NCI-H2227 (cell line): ENCODE measurements around the gene CSF1R.
"Not testable (repeated sequence)": the region's sequence is repeated elsewhere in the genome, so short reads cannot be mapped to it uniquely, and the experiment has no call there.

Source experiments
- DNase-seq: peaks from one replicate; lab custom pipeline; 2025; ENCODE audit not compliant: unreplicated experiment; lab: John Stamatoyannopoulos, UW

The CSF1R gene

GRCh38 chr5:150056075-150056443 lies 30.3 kb downstream of the CSF1R start:
- no peak for DNase-seq

GRCh38 chr5:150055326-150056074 lies 30.9 kb downstream of the CSF1R start:
- DNase-seq = no peak

DNA sequence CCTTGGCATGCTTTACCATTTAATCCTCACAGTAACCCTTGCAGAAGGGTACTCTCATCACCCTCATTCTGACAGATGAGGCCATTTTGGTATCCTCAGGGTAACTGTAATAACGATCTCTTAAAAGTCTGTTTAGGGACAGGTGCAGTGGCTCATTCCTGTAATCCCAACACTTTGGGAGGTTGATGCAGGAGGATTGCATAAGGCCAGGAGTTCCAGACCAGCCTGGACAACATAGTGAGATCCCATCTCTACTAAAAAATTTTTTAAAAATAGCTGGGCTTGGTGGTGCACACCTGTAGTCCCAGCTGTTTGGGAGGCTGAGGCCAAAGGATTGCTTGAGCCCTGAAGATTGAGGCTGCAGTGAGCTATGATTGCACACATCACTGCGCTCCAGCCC lies 31.8 kb downstream of the CSF1R start:
- no peak for DNase-seq

- no peak for DNase-seq
Measured at GRCh38 chr5:150053713-150054392, 32.5 kb downstream of the CSF1R start.

GRCh38 chr5:150052956-150053712 lies 33.2 kb downstream of the CSF1R start:
- DNase-seq = no peak

GRCh38 chr5:150052226-150052955 lies 34.0 kb downstream of the CSF1R start:
- DNase-seq = no peak

- no peak for DNase-seq
Measured at GRCh38 chr5:150051657-150052195, 34.6 kb downstream of the CSF1R start.

DNA sequence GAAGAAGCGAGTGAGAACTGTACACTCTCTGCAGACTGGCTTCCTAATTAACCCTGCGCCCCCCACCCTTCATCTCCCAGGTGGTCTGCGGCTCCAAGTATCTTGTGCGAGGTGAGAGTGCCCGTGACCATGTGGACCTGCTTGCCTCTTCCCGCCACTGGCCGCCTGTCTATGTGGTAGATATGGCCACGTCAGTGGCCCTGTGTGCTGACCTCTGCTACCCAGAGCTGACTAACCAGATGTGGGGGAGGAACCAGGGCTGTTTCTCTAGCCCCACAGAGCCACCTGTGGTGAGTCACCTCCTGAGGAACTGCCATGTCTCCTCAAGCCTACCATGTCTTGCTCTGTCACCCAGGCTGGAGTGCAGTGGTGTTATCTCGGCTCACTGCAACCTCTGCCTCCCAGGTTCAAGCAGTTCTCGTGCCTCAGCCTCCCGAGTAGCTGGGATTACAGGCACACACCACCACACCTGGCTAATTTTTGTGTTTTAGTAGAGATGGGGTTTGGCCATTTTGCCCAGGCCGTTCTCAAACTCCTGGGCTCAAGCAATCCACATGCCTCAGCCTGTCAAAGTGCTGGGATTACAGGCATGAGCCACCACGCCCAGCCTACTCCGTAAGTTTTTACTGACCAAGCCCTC lies 36.1 kb downstream of the CSF1R start:
- DNase-seq = not testable (repeated sequence)

- no peak for DNase-seq
Measured at GRCh38 chr5:150046031-150046430, 40.3 kb downstream of the CSF1R start.

DNA sequence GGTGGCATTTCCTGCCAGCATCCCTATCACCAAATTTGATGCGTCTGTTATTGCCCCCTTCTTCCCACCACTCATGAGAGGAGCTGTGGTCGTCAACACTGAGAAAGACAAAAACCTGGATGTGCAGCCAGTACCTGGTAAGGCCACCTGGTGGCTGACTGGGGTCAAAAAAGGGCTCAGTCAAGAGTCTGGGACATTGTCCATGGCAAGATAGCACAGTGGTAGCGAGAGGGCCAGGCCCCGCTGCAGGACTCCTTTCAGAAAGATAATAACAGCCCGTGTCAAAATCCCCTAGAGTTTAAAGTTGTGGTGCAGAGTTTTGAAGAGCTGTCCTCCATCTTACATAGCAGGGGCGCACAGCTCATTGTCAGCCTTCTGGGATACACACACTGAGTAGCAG lies 40.8 kb downstream of the CSF1R start:
- no peak for DNase-seq

- DNase-seq = no peak
Measured at GRCh38 chr5:150044712-150045111, 41.6 kb downstream of the CSF1R start.

DNA sequence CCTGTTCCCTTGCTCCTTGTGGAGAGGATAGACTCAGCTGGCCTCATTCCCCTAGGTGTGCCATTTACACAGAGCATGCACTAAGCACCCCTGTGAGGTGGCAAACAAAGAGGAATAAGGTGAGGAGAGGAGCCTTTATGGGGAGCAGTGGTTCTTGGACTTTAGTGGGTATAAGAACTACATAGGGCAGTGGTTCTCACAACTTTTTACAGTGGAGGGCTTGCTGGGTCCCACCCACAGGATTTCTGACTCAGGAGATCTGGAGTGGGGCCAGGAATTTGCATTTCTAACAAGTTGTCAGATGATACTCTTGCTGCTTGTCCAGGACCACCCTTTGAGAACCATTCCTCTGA lies 42.0 kb downstream of the CSF1R start:
- no peak for DNase-seq

GRCh38 chr5:150043657-150044328 lies 42.6 kb downstream of the CSF1R start:
- no peak for DNase-seq

- DNase-seq = no peak
Measured at GRCh38 chr5:150042459-150042858, 43.9 kb downstream of the CSF1R start.

GRCh38 chr5:150038547-150038946 lies 47.8 kb downstream of the CSF1R start:
- no peak for DNase-seq

GRCh38 chr5:150036513-150036912 lies 49.8 kb downstream of the CSF1R start:
- DNase-seq = no peak

DNA sequence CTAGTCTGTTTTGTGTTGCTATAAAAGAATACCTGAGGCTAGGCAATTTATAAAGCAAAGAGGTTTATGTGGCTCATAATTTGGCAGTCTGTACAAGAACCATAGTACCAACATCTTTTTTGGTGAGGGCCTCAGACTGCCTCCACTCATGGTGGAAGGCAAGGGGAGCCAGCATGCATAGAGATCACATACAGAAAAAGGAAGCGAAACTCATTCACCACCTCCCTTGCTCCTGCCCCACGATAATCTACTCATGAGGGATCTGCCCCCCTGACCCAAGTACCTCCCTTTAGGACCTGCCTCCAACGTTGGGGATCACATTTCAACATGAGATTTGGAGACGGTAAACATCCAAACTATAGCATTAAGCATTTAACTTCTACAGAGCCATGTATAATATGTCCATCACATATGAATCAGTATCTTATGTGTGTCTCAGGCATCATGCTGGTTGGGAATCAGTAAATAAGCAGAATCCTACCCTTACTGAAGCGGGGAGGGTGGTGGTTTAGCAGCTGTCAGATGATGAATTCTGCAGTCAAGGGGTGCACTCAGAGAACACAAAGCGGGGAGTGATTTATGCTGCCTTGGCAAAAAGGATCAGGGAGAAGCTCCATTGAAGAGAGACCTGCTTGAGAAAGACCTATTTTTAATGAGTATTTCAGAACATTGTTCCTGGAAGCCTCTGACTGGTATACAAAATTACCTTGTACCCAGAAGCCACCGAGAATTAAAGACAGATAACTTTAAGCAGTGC lies 51.0 kb downstream of the CSF1R start:
- DNase-seq = no peak

DNA sequence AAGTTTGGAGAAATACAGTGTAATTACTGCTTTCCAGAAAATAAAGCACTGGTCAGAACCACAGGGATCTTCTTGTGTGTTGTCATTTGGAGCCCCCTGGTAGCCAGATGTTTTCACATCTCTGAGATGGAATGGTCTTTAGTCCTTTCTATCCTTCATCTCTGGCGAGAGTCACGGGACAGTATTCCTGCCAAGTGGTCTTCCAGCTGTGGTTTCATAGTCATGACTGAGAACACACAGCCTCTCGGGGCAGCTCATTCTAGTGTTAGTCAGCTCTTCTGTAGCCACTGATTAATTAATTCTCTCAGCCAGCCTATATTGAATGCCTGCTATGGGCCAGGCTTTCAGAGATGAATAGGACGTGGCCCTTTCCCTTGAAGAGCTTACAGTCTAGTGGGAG lies 51.7 kb downstream of the CSF1R start:
- no peak for DNase-seq

- no peak for DNase-seq
Measured at GRCh38 chr5:150033334-150033733, 53.0 kb downstream of the CSF1R start.
